Measurements from ENCODE around the gene TMEM9. TPM values are rescaled to one million over a fixed set of nuclear protein-coding genes. Genes with fewer than 3 reads are reported as not detected.

The TMEM9 gene
- total and polyA plus RNA-seq, 2 donors (not counting 3 experiments of a cell fraction or from before 2014, with no cell fraction given), result 39.3 to 96.1 TPM

- ChIA-PET POLR2A (no interaction called here), CTCF (interaction anchor here (0.7 to 3.5 kb wide), 3 partner anchors 11 to 138 kb away, joined by 3 to 13 read pairs (median 11); no protein-coding TSS in a partner anchor)
- H3K36me3 ChIP-seq (ENCODE audit: control insufficient read depth in 2 of 2, extremely low read depth in 1 of 2, insufficient read depth in 2 of 2, low read length in 2 of 2), result no peaks in the 10 kb centered on the region
- BruUV-seq (replicated peaks), result no TSS peak
- no peaks in the 10 kb centered on the region for H3K9me3 ChIP-seq (replicated peaks; ENCODE audit: control insufficient read depth, insufficient read depth, low read length)
- H3K9me1 ChIP-seq (replicated peaks; ENCODE audit: control insufficient read depth, extremely low read depth, insufficient read depth, low read length), result no peaks in the 10 kb centered on the region
- dilution Hi-C loops (cut with MboI; ENCODE audit: extremely low pct_ligation_motif_present, low sequenced_read_pairs) (no loop called here), intact Hi-C loops (cut with micrococcal nuclease) (loop anchor here (5.0 to 10.0 kb wide), 4 partner anchors 67 to 555 kb away; partner anchors contain the start of genes INAVA and KIF14)
- no peak overlapping the region for H2AFZ ChIP-seq (ENCODE audit: low read depth, low read length)
- H3K4me2 ChIP-seq (ENCODE audit: insufficient read depth, low read length), result no peak overlapping the region
- DNase-seq (ENCODE audit: low read depth, low spot score) (no peak), FAIRE-seq (no peak)
- no peaks in the 10 kb centered on the region for H3K79me2 ChIP-seq (ENCODE audit: control insufficient read depth, insufficient read depth, low read length)
- H3K9ac ChIP-seq (replicated peaks; ENCODE audit: extremely low read depth, insufficient read depth, low read length), result no peak overlapping the region
- no peak overlapping the region for H3K4me3 ChIP-seq (replicated peaks in 1 of 3; ENCODE audit: insufficient read depth in 1 of 3, low read depth in 1 of 3, low read length in 3 of 3)
- H3K27me3 ChIP-seq (ENCODE audit: control insufficient read depth in 2 of 2, insufficient read depth in 2 of 2, low read length in 2 of 2), result peaks cover 9 to 13% of the 10 kb centered on the region in 2 experiments
- no peaks in the 10 kb centered on the region for H4K20me1 ChIP-seq (replicated peaks; ENCODE audit: control insufficient read depth, extremely low read depth, insufficient read depth, low read length)
- no peak overlapping the region for H3K27ac ChIP-seq (ENCODE audit: insufficient read depth, low read depth, low read length)
- no peaks in the 10 kb centered on the region for H3K4me1 ChIP-seq (ENCODE audit: control insufficient read depth, extremely low read depth, insufficient read depth, low read length)
- no peak for TF ChIP-seq JUN (IDR thresholded peaks at IDR 0.05; ENCODE audit: borderline replicate concordance, insufficient read depth, insufficient read length, low read depth)
- TF ChIP-seq POLR2AphosphoS5 (IDR thresholded peaks at IDR 0.05; ENCODE audit: insufficient read depth, low read depth, low read length), result no peak
- TF ChIP-seq, protein P1, sequence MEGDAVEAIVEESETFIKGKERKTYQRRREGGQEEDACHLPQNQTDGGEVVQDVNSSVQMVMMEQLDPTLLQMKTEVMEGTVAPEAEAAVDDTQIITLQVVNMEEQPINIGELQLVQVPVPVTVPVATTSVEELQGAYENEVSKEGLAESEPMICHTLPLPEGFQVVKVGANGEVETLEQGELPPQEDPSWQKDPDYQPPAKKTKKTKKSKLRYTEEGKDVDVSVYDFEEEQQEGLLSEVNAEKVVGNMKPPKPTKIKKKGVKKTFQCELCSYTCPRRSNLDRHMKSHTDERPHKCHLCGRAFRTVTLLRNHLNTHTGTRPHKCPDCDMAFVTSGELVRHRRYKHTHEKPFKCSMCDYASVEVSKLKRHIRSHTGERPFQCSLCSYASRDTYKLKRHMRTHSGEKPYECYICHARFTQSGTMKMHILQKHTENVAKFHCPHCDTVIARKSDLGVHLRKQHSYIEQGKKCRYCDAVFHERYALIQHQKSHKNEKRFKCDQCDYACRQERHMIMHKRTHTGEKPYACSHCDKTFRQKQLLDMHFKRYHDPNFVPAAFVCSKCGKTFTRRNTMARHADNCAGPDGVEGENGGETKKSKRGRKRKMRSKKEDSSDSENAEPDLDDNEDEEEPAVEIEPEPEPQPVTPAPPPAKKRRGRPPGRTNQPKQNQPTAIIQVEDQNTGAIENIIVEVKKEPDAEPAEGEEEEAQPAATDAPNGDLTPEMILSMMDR (IDR thresholded peaks at IDR 0.05; ENCODE audit: extremely low read depth in 1 of 2, insufficient read depth in 1 of 2, low read depth in 1 of 2, low read length in 2 of 2), result no peak
- TF ChIP-seq EZH2 (IDR thresholded peaks at IDR 0.05; ENCODE audit: borderline replicate concordance, low read depth, low read length, severe bottlenecking), result no peak
- TF ChIP-seq GATA2 (IDR thresholded peaks at IDR 0.05; ENCODE audit: insufficient read depth, insufficient read length, low read depth, low read length), result no peak
- TF ChIP-seq MYC (IDR thresholded peaks at IDR 0.05; ENCODE audit: low read depth, low read length), result no peak
- TF ChIP-seq FOS (IDR thresholded peaks at IDR 0.05; ENCODE audit: borderline replicate concordance, insufficient read depth, low read length), result no peak
- TF ChIP-seq POLR2A (IDR thresholded peaks at IDR 0.05; ENCODE audit: low read depth, low read length), result no peak
- TF ChIP-seq MAX (IDR thresholded peaks at IDR 0.05; ENCODE audit: insufficient read depth, insufficient read length), result no peak
Measured at GRCh38 chr1:201109651-201110050, 44.6 kb downstream of the TMEM9 start.
